Cardiac muscle cell (in vitro differentiated cells and primary cell): Measurements from ENCODE around the gene ADAMTS2. TPM values are rescaled to one million over a fixed set of nuclear protein-coding genes. Genes with fewer than 3 reads are reported as not detected.

Experiments used
- DNase-seq, 2 donors: peaks; one replicate each; pipeline versions ENCODE4 v3.0.0 to v3.0.0-alpha.2; 2010 to 2017; ENCODE audit warnings: low read depth in 1 of 2, low spot score in 1 of 2
- H3K27ac ChIP-seq: fragments of 200-600 bp; sonication (generic); 2 replicates; pipeline ENCODE4 v1.5.1; 2016
- H3K27me3 ChIP-seq: fragments of 200-600 bp; sonication (generic); 2 replicates; pipeline ENCODE4 v1.6.0; 2016; ENCODE audit warnings: control low read depth
- H3K36me3 ChIP-seq: fragments of 200-600 bp; sonication (generic); 2 replicates; pipeline ENCODE4 v1.5.1; 2016; ENCODE audit warnings: control low read depth
- H3K4me1 ChIP-seq: fragments of 200-600 bp; sonication (generic); 2 replicates; pipeline ENCODE4 v1.8.1; 2017; ENCODE audit warnings: low read depth, mild to moderate bottlenecking, mixed run types
- H3K4me3 ChIP-seq: fragments of 200-600 bp; sonication (generic); 2 replicates; pipeline ENCODE4 v1.5.1; 2016; ENCODE audit warnings: mild to moderate bottlenecking
- H3K9me3 ChIP-seq: fragments of 200-600 bp; sonication (generic); 2 replicates; pipeline ENCODE4 v1.5.1; 2017; ENCODE audit warnings: low read depth, mild to moderate bottlenecking, control low read depth
- polyA plus RNA-seq: library from polyadenylated mRNA; unstranded; fragments of >200 nt; fragmentation: Nextera tagmentation; extraction: Ambion mirVana; gene quantifications from 2 replicates; pipeline ENCODE4 v1.2.1, GENCODE V29; 2016
- total RNA-seq: library from RNA; depleted of rRNA; stranded (reverse); fragments of >200 nt; gene quantifications from 2 replicates; pipeline ENCODE4 v1.2.3, GENCODE V29; 2016
- TF ChIP-seq, protein P1 (sequence below): IDR thresholded peaks from 2 replicates; pipeline ENCODE4 v1.5.1; 2012; ENCODE audit warnings: low read depth, mild to moderate bottlenecking, low read length

Gene ADAMTS2
- total and polyA plus RNA-seq, 2 experiments from 2014 or later, result 3.1 to 8.8 TPM

DNA sequence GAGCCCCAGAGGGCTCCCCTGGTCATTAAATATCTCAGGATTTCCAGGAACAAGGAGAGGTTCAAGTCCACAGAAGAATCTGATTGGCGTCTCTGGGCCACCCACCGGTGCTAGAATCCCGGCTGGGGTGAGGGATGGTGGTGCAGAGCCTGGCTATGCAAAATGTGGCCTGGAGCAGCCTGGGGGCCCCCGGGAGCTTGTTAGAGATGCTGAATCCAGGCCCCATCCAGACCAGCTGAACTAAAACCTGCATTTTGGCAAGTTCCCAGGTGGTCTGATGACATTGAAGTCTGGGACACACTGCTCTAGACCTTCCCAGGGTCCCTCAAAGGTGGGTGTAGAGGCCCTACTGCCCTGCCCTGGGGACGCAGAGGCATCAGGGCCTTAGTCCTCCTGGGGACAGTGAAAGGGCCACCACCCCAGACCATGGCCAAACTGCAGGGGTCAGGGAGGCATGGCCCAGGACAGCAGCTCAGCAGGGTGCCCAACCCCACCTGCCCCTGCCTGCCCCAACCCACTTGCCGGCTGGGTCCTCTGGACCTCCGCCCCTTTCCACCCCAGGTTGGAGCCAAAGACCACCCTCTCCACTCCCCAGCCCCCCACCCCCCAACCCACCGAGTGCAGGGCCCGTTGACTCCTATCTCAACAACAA, 34.7 kb downstream of the ADAMTS2 start:
- H3K4me3 ChIP-seq, result no peak overlapping the region
- no peaks in the 10 kb centered on the region for H3K4me1 ChIP-seq
- TF ChIP-seq, protein P1, sequence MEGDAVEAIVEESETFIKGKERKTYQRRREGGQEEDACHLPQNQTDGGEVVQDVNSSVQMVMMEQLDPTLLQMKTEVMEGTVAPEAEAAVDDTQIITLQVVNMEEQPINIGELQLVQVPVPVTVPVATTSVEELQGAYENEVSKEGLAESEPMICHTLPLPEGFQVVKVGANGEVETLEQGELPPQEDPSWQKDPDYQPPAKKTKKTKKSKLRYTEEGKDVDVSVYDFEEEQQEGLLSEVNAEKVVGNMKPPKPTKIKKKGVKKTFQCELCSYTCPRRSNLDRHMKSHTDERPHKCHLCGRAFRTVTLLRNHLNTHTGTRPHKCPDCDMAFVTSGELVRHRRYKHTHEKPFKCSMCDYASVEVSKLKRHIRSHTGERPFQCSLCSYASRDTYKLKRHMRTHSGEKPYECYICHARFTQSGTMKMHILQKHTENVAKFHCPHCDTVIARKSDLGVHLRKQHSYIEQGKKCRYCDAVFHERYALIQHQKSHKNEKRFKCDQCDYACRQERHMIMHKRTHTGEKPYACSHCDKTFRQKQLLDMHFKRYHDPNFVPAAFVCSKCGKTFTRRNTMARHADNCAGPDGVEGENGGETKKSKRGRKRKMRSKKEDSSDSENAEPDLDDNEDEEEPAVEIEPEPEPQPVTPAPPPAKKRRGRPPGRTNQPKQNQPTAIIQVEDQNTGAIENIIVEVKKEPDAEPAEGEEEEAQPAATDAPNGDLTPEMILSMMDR, result no peak
- no peaks in the 10 kb centered on the region for H3K9me3 ChIP-seq
- no peaks in the 10 kb centered on the region for H3K27me3 ChIP-seq
- DNase-seq, result no peak
- H3K27ac ChIP-seq, result no peak overlapping the region
- H3K36me3 ChIP-seq, result no peaks in the 10 kb centered on the region

DNA sequence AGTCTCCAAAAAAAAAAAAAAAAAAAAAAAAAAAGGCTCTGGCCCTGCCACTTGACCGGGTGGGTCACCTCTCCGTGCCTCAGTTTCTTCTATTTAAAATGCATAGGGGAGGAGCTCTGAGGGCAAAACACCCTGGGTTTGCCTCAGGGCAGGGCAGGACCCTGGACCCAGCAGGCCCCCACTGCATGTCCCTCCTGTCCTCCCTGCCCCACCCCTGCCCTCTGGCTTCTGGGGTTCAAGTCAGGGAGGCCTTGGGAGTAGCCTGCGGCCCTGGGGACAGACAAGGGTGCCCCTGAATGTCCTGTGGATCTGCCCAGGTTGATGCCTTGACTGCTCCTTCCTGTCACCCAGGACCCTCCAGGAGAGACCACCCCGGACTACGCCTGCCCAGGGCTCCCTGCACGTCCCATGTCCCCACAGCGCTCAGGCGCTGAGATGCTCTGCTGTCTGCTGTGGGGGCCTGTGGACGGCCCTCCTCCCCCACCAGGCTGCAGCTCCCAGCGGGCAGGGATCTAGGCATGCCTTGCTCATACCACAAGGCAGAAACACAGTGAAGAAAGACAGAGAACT, 35.4 kb downstream of the ADAMTS2 start:
- no peaks in the 10 kb centered on the region for H3K36me3 ChIP-seq
- no peak for DNase-seq
- TF ChIP-seq, protein P1, result no peak

DNA sequence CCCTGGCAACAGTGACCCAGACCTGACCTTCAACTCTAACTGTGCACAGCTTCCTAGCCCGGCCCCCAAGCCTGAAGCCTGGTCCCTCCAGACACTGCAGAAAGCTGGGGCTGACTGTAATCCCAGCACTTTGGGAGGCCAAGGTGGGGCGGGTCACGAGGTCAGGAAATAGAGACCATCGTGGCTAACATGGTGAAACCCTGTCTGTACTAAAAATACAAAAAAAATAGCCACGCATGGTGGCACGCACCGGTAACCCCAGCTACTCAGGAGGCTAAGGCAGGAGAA, 35.9 kb downstream of the ADAMTS2 start:
- TF ChIP-seq, protein P1, result no peak

More for the DNA sequence above, 35.4 kb downstream of the ADAMTS2 start:
- H3K9me3 ChIP-seq, result no peaks in the 10 kb centered on the region
- no peak overlapping the region for H3K27ac ChIP-seq
- H3K4me1 ChIP-seq, result no peaks in the 10 kb centered on the region
- H3K27me3 ChIP-seq, result no peaks in the 10 kb centered on the region
- H3K4me3 ChIP-seq, result no peak overlapping the region

DNA sequence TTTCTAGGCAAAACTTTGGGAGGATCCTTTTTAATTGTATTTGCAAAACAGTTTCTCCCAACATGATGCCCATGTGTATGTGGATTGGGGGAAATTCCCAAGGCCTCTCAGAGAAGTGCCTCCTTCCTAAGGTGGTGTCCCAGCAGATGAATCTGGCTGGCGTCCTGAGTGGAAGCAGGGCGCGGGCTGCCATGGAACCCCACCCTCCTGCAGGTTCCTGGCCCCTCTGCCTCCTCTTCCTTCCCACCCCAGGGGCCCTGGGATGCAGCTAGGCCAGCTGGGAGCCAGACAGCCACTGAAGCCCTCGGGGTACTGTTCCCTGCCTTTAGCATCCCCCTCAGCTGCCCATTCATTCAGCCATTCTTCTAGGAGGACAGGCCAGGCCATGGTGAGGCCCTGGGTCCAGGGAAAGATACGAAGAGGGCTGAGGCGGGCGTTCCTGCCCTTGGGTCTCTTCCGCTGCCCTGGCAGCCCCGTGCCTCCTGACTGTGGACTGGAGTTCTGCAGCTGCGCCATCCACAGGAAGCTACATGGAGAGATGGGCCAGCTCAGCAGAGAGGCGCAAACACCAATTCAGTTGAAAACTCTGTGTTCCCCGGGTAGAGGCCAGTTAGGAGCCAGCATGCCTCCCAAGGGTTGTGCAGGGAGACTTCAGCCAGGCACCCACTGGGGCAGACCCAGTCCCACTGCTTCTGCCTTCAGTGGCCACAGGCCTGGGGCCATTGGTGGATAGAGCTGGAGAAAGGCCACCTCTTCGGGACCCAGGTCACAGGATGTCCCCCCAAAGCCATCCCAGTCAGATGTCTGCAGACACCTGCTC, 36.5 kb downstream of the ADAMTS2 start:
- Histone ChIP-seq H3K4me3 (no peak overlapping the region), H3K27me3 (no peaks in the 10 kb centered on the region), H3K27ac (no peak overlapping the region), H3K36me3 (no peaks in the 10 kb centered on the region), H3K9me3 (no peaks in the 10 kb centered on the region), H3K4me1 (no peaks in the 10 kb centered on the region)
- TF ChIP-seq, protein P1, result no peak
- DNase-seq, result no peak

More for the DNA sequence above, 35.9 kb downstream of the ADAMTS2 start:
- Histone ChIP-seq H3K36me3 (no peaks in the 10 kb centered on the region), H3K4me1 (no peaks in the 10 kb centered on the region), H3K4me3 (no peak overlapping the region), H3K27me3 (no peaks in the 10 kb centered on the region), H3K9me3 (no peaks in the 10 kb centered on the region), H3K27ac (no peak overlapping the region)
- DNase-seq, result no peak

DNA sequence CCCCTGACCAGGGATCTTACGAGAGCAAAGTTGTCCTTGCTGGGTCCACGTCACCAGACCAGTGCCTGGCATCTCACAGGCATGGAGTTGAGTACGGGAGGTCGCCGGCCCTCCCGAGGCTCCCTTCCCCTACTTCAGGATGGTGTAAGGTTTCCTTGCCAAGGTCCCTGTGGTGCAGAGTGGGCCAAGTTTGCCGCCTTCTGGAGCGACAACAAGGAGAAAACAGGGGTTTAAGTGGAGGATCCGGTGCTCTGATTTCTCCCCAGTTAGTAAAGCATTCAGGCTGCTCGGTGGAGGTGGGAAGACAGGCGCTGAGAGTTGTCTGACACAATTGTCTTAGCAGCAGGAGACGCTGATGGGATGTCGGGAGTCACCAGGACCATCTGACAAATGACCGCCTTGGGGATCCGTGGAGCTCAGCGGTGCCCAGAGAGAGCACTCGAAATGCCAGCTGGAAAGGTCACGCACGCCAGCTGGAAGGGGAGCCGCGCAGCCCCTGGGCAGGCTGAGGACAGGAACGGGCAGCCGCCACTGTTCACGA, 37.3 kb downstream of the ADAMTS2 start:
- Histone ChIP-seq H3K4me3 (no peak overlapping the region), H3K36me3 (no peaks in the 10 kb centered on the region), H3K4me1 (no peaks in the 10 kb centered on the region), H3K27me3 (no peaks in the 10 kb centered on the region), H3K27ac (no peak overlapping the region), H3K9me3 (no peaks in the 10 kb centered on the region)
- no peak for DNase-seq
- TF ChIP-seq, protein P1, result no peak
